ENCODE results near the gene WFIKKN2. TPM values are rescaled to one million over a fixed set of nuclear protein-coding genes. Genes with fewer than 3 reads are reported as not detected.
A peak's percentile ranks its signal among the peaks of the same experiment; 100 is the strongest.

WFIKKN2 gene
- total and polyA plus RNA-seq, 8 donors: 0.65 to 1.2 (median 1.0) TPM; not detected in 2

DNA sequence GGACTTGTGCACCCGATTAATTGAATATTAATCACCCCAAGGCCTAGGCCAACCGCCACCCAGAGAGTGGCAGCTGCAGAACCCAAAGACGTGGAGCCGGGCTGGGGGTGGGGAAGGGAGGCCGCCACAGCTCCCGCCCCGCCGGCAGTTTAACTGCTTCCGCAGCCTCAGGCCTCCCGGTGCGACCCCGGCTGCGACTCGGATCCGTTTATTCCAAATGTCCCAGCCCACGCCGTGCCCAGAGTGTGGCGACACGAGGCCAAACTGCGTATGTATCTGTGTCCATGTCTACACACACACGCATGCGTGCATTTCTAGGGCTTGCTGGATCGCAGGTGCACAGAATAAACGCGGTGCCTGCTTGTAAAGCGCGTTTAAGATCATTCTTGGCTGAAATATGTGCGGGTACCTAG lies 31.6 kb downstream of the WFIKKN2 start:
- Histone ChIP-seq H3K27me3 (no peaks in the 10 kb centered on the region), H3K27ac (peak overlapping the region; percentile 97 to 100), H3K4me1 (peaks cover 4 to 45% of the 10 kb centered on the region in 2 donors), H3K9me3 (no peaks in the 10 kb centered on the region), H3K4me3 (peak overlapping the region; percentile 60 to 88), H3K36me3 (peaks cover 0 to 10% of the 10 kb centered on the region in 2 donors)
- DNase-seq: peak in 2 of 4 donors; percentile 75 to 88
- TF ChIP-seq, protein P1, sequence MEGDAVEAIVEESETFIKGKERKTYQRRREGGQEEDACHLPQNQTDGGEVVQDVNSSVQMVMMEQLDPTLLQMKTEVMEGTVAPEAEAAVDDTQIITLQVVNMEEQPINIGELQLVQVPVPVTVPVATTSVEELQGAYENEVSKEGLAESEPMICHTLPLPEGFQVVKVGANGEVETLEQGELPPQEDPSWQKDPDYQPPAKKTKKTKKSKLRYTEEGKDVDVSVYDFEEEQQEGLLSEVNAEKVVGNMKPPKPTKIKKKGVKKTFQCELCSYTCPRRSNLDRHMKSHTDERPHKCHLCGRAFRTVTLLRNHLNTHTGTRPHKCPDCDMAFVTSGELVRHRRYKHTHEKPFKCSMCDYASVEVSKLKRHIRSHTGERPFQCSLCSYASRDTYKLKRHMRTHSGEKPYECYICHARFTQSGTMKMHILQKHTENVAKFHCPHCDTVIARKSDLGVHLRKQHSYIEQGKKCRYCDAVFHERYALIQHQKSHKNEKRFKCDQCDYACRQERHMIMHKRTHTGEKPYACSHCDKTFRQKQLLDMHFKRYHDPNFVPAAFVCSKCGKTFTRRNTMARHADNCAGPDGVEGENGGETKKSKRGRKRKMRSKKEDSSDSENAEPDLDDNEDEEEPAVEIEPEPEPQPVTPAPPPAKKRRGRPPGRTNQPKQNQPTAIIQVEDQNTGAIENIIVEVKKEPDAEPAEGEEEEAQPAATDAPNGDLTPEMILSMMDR (IDR thresholded peaks at IDR 0.05): no peak
- intact Hi-C loops (cut with DNase I): loop anchor here in 1 of 2 donors (5.0 kb wide), 1 partner anchor 80 kb away; no protein-coding TSS in a partner anchor
- peak; percentile 20 for ATAC-seq

DNA sequence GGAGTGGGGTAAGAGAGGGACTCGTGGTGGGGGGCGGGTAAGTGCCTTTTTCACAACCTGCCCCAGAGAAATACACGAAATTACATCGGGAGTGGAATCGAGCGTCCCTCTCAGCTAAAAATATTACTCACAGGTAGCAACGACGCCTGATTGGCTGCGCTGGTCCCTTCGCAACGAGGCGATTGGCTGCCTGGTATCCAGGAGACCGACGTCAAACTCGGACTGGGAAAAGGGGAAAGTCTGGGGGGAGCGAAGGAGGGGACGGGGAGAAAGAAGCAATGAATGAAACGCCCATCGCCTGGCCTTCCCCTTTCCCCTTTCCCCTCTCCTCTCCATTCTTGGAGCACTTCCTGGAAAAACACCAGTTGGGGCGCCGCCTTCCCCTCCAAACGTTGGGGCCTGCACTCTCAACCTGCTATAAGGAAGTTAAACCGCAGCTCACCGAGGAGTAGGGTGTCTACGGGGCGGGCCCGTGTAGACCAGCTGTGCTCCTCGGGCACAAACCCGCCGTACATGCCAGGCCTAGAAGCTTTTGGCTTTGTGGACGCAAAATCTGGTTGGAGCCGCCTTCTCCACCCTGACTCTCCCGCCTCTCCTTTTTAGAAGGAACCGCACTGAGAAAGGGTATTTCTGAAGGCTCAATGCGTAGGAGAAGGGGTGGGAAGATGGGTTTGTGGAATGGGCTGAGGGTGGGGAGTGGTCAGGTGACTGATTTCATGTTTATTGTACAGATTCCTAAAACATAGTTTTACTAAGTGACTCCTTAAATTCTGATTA lies 32.2 kb downstream of the WFIKKN2 start:
- peak; percentile 91 to 97 (median 95) for DNase-seq
- Histone ChIP-seq H3K36me3 (peaks cover 0 to 5% of the 10 kb centered on the region in 2 donors), H3K4me1 (peaks cover 4 to 45% of the 10 kb centered on the region in 2 donors), H3K9me3 (no peaks in the 10 kb centered on the region), H3K4me3 (peak overlapping the region; percentile 60 to 88), H3K27me3 (no peaks in the 10 kb centered on the region), H3K27ac (peak overlapping the region; percentile 97 to 100)
- peak; percentile 75 for ATAC-seq
- intact Hi-C loops (cut with DNase I): loop anchor here in 1 of 2 donors (5.0 kb wide), 1 partner anchor 80 kb away; no protein-coding TSS in a partner anchor
- TF ChIP-seq, protein P1 (IDR thresholded peaks at IDR 0.05): no peak

DNA sequence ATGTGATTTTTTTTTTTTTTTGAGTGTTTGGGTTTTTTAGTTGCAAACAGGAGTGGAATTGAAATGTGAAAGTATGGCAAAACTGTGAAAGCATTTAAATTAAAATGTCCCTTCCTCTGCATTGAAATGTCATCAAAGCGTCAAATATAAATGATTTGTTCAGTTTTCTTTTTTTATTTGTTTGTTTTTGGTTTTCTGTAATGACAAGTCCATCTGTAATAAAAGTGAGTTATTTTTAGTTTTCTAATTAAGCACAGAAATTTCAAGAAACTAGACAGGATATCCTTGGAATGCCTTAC lies 32.7 kb downstream of the WFIKKN2 start:
- no peak for ATAC-seq
- Histone ChIP-seq H3K27ac (peak overlapping the region; percentile 97 to 100), H3K27me3 (no peaks in the 10 kb centered on the region), H3K36me3 (no peaks in the 10 kb centered on the region), H3K4me1 (peaks cover 4 to 45% of the 10 kb centered on the region in 2 donors), H3K9me3 (no peaks in the 10 kb centered on the region), H3K4me3 (peak overlapping the region; percentile 60 to 88)
- intact Hi-C loops (cut with DNase I): loop anchor here in 1 of 2 donors (5.0 kb wide), 1 partner anchor 79 kb away; no protein-coding TSS in a partner anchor
- DNase-seq: no peak
- TF ChIP-seq, protein P1 (IDR thresholded peaks at IDR 0.05): no peak

DNA sequence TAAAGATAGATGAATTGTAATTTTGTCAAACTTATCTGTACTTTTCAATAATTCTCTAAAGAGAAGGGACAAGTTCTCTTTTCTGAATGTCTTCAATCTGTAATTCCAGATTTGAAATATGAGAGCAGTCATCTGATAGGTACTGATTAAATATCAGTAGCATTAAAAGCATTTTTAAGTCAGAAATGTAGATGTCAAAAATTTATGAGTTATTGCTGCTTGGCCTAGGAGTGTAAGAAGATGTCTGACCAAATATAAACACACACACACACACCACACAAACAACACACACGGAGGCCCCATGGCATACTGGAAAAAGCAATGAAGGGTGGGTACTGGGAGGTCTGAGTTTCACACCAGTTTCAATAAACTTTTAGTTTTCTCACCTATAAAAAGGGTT lies 33.2 kb downstream of the WFIKKN2 start:
- Histone ChIP-seq H3K9me3 (no peaks in the 10 kb centered on the region), H3K4me3 (peak overlapping the region in 1 of 2 donors; percentile 88), H3K36me3 (no peaks in the 10 kb centered on the region), H3K27ac (peak overlapping the region; percentile 97 to 100), H3K4me1 (peaks cover under 1 to 41% of the 10 kb centered on the region in 2 donors), H3K27me3 (no peaks in the 10 kb centered on the region)
- intact Hi-C loops (cut with DNase I): loop anchor here in 1 of 2 donors (5.0 kb wide), 1 partner anchor 79 kb away; no protein-coding TSS in a partner anchor
- no peak for ATAC-seq
- DNase-seq: no peak
- TF ChIP-seq, protein P1 (IDR thresholded peaks at IDR 0.05): no peak

DNA sequence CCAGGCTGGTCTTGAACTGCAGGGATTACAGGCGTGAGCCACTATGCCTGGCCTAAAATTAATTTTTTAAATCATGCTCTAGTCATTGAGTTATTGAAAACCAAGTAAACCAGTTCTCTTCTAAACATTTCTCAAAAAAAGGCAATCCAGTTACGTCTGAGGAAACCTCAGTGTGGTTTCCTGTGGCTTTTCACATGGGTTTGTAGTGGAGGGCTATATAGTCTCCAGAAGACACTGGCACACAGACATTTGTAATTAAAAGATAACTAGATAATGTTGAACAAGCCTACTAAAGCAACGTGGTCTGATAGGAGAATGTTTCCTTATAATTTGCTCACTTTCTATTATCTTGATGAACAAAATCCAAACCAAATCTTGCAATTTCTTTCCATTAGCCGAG lies 36.0 kb downstream of the WFIKKN2 start:
- Histone ChIP-seq H3K27me3 (no peaks in the 10 kb centered on the region), H3K9me3 (no peaks in the 10 kb centered on the region), H3K4me3 (no peak overlapping the region), H3K4me1 (peaks cover 0 to 26% of the 10 kb centered on the region in 2 donors), H3K36me3 (no peaks in the 10 kb centered on the region), H3K27ac (no peak overlapping the region)
- TF ChIP-seq, protein P1 (IDR thresholded peaks at IDR 0.05): no peak
- no peak for ATAC-seq
- no peak for DNase-seq
- intact Hi-C loops (cut with DNase I): no loop called here

Measured in left lung (tissue), 10 donors.